HG03521 (cell line): Measurements from ENCODE around the gene CBFB.

Source experiments
- ATAC-seq: cut with Tn5 transposase; IDR thresholded peaks from one replicate; pipeline ENCODE4 v1.9.1; 2021; ENCODE audit warnings: mild to moderate bottlenecking, moderate library complexity; ENCODE audit not compliant: unreplicated experiment

Gene CBFB

GRCh38 chr16:67091906-67092566 lies 63.1 kb downstream of the CBFB start:
- ATAC-seq = no peak

DNA sequence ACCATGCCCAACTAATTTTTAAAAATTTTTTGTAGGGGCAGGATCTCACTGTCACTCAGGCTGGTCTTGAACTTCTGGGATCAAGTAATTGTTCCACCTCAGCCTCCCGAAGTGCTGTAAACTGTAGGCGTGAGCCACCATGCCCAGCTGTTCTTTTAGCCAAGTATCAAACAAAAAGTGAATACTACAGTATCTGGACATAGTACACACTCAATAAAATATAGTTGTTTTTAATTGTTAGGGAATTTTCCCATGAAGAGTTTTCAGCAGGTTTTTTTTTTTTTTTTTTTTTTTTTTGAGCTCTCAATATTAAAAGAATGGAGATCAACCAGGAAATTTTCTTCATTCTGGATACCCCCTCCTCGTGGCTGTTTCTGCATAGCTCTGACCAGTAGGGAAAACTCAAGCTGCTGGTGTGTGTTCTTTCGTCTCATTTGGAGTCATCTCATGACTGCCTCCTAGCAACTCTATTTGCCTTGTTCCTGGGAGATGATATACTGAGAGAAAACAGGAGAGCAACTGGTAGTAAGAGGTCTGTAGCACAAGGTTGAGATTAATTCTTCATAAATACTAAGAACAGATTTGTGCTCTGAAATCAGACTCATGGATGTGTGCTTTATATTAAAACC lies 64.3 kb downstream of the CBFB start:
- ATAC-seq = no peak

DNA sequence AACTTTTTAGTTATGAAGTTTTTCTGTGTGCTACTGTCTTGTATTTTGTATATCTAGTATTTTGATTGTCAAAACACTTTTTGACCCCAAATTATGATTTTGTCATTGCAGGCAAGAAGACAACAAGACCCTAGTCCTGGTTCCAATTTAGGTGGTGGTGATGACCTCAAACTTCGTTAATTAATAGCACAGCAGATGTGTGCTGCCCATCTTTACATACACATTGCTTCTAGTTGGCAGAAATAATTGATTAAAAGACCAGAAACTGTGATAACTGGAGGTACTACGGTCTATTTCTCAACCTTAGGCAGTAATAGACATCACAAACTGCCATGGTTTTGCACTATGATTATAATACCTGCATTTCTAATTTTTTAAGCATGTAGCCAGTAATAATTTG lies 69.7 kb downstream of the CBFB start:
- ATAC-seq = no peak

DNA sequence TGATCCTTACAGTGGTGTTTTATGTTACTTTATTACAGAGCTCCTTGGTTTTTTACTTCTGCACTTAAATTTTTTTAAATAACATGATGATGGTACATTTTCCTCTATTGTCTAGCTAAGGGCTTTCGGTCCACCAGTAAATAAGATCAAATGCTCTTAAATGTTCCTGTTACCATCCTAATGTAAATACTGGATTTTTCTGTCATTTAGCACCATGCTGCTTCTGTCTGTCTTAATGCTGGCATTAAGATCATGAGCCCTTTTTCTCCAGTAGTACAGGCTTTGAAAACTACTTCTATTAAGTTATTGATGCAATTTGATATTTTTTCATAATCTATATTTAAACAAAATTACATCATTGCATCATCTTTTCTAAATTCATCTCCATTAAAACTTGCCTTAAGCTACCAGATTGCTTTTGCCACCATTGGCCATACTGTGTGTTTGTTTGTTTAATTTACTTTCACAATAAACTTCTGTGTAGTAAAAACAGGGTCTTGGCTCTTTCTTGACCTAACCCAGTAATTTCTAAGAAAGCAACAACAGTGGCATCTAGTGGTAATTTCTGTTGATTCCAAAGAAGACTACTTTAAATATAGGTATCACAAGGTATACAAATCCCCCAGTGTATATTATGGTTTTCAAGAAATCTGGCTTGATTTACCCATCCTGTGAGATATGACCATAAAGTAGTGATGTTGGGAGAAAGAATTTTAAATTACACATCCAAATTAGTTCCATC lies 71.8 kb downstream of the CBFB start:
- no peak for ATAC-seq

DNA sequence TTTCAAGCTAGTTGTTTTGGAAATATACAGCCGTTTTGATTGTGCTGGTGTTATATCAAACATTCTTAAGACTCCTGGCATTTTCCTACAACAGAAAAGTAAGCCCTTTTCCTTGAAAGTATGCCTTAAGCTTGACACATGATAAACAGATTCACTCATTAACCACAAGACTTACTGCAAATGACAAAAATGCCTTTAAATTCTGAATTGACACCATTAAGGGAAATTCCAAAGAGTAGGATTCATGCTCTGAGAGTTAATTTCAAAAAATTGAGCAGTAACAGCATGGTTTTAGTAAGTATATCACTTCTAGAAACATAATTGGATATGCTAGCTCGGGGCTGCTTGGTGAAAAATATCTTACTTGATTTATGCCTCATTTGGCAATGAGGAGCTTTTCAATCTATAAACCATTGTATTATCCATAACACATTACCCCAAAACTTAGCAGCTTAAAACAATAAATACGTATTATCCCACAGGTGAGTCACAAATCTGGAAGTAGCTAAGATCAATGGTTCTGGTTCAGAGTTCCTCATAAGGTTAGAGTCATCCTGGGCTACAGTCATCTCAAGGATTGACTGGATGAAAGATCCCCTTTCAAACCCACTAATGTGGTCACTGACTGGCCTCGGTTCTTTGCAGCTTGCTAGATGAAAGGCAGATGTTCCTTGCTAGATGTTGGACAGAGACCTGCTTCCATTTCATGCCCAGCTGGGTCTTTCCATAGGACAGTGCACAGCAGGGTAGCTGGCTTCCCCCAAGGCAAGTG lies 72.5 kb downstream of the CBFB start:
- ATAC-seq = no peak

DNA sequence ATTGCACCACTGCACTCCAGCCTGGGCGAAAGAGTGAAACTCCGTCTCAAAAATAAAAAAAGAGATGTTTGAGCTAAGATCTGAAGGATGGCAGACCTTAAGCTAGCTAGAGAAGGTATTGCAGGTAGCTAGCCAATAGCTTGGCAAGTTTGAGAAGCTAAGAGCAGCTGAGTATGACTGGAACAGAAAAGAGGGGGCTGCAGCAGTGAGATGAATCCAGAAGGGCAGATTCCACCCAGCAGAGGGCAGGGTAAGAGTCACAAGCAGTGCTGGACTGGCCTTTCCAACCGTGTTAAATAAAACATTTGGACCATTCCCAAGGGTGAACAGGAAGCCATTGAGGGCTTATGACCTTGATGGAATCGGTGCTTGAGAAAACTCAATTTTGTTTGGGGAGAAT lies 75.1 kb downstream of the CBFB start:
- no peak for ATAC-seq

GRCh38 chr16:67104845-67105244 lies 75.9 kb downstream of the CBFB start:
- ATAC-seq = no peak

GRCh38 chr16:67105246-67105645 lies 76.3 kb downstream of the CBFB start:
- no peak for ATAC-seq

DNA sequence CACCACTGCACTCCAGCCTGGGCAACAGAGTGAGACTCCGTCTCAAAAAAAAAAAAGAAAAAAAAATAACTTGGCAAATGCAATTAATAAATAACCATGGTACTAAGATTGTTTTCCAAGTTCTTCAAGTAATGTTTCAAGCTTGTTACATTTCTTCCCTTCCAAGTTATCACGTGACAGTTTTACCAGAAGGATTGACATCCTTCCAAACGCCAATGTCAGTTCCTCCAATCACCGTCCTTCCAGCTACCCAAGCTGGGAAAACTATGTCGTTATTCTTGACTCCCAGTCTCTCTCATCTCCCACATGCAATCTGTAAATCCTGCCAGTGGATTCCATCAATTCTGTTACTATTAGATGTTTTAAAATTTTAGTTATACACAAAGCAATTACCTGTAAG lies 76.9 kb downstream of the CBFB start:
- ATAC-seq = no peak

GRCh38 chr16:67108489-67108888 lies 79.5 kb downstream of the CBFB start:
- ATAC-seq = no peak

DNA sequence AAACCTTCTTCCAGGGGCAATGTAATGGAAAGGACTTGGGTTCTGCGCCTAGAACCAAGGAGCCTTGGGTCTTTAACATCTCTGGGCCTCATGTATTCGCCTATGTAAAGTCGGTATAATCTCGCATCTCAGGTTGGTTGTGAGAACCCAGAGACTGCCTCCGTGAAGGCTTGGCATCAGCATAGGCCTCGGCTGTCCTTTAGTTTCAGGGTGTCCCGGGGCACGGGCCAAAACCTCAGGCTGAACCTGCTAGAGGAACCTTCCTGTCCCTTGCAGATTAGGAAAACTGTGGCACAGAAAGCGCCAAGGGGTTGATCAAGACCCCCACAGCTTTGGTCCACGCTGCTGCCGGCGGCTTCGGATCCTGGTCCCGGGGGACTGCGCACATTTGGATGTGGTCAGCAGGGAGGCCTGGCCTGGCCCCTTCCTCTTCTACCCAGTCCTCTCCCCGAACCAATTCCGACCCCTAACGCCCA lies 80.0 kb downstream of the CBFB start:
- ATAC-seq = no peak

- ATAC-seq = peak; percentile 85
Measured at GRCh38 chr16:67109407-67110135, 80.6 kb downstream of the CBFB start, which contains the start of gene PHAF1. PHAF1 (plus strand) TSS chr16:67109941; CDS start chr16:67110176, 235 bp downstream.

DNA sequence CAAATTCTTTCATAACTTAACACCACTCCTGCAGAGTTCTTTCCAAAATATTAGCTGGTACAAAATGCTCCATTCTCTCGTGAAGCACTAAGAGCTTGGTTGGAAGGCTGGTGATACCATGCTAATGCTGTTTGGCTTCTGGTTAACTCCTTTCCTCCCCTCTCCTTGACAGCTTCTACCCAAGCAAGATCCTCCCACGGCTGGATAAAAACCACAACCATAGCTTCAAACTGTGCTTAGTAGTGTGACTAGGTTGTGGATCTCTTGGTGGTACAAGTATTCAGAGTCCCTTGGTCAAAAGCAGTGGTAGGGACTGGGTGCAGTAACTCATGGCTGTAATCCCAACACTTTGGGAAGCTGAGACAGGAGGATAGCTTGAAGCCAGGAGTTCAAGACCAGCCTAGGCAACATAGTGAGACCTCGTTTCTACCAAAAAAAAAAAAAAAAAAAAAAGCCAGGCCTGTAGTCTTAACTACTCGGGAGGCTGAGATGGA lies 83.0 kb downstream of the CBFB start:
- ATAC-seq = no peak

DNA sequence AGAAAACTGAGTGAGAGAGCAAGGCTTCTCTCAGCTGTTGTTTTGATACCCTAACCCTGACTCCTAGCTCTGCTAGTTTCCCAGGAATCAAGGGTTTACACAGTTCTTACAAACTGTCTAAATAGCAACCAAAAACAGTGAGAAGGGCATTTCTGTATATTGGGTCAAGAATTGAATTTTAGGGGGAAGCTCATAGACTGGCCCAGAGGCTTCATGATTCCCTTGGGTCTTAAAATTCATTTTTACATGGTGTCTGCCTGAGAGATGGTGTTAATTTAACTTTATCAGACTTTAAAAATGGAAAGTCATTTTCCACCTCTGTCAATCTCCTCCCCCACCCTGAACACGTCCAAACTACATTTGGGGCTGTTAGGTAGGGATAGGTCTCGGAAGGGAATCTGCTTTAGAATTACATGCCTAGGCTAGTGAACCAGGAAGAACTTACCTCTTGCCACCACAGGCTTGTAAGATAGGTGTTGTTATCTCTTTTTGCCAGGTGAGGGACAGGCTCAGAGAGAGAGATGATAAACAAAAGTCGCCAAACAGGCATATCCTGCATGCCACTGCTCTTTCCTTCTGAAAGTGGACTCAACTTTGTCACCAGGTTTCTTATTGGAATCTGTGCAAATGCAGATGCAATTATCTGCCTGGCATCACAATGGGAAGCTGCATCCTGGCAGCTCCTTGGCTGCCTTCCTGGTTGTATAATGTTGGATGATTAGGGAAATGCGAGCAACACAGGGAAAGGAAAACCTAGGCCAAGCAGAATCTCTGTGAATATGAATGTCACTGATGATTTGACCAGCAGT lies 83.8 kb downstream of the CBFB start:
- ATAC-seq = no peak

DNA sequence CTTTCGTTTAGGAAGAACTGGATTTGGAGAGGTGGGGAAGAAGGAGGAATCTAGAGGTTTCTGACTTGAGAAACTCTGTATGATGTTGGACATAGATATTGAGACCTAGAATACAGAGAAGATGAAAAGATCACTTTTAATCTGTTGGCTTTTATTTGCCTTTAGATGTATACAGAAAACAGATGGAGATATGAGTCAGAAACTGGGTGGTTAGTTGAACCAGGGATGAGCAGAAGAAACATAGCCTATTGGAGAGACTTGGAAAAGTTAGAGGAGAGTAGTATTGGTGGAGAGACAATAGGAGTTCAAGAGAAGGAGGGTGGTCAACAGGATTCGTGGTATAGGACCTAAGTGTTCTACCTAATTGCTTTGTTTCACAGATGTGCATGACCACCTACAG lies 85.8 kb downstream of the CBFB start:
- ATAC-seq = no peak

- no peak for ATAC-seq
Measured at GRCh38 chr16:67115639-67116038, 86.7 kb downstream of the CBFB start.

DNA sequence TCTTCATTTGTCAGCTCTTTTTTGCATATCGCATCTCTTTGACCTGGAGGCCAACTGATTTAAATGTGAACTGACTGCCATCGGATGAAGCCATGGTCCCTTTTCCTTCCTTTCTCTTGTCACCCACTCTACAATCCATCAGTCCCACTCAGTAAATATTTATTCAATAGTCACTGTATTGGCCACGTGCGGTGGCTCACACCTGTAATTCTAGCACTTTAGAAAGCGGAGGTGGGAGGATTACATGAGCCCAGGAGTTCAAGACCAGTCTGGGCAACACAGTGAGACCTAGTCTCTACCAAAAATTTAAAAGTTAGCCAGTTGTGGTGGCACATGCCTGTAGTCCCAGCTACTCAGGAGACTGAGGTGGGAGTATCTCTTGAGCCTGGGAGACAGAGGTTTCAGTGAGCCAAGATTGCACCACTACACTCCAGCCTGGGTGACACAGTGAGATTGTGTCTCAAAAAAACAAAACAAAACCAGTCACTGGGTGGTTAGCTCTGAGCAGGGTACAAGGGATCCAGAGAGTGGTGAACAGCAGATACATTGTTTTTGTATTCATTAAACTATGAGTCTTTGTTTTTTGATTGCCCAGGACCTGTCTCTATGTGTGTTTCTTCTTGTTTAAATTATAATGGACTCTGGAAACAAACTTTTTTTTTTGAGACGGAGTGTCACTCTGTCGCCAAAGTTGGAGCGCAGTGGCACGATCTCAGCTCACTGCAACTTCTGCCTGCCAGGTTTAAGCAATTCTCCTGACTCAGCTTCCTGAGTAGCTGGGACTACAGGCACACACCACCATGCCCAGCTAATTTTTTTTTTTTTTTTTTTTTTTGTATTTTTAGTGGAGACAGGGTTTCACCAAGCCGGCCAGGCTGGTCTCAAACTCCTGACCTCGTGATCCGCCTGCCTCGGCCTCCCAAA lies 87.7 kb downstream of the CBFB start:
- ATAC-seq = no peak

- ATAC-seq = no peak
Measured at GRCh38 chr16:67117716-67118115, 88.8 kb downstream of the CBFB start.
